GM12892 (cell line): ENCODE results near the gene SRGN. TPM values are rescaled to one million over a fixed set of nuclear protein-coding genes. Genes with fewer than 3 reads are reported as not detected.
"Not testable (repeated sequence)": the region's sequence is repeated elsewhere in the genome, so short reads cannot be mapped to it uniquely, and the experiment has no call there.

ENCODE experiments used
- DNase-seq: peaks from one replicate; pipeline ENCODE4 v3.0.0; 2011; ENCODE audit not compliant: insufficient read length
- FAIRE-seq: peaks from 2 replicates; lab custom pipeline; 2011; peaks lifted over from hg19 to GRCh38; lab: Jason Lieb, UNC
- POLR2A ChIP-seq: IDR thresholded peaks from 2 replicates; pipeline ENCODE4 v1.6.1; 2011; ENCODE audit warnings: low read depth, low read length, control low read depth
- POLR2AphosphoS5 ChIP-seq: IDR thresholded peaks from 2 replicates; pipeline ENCODE4 v1.6.1; 2011; ENCODE audit warnings: low read depth, low read length, control low read depth
- TAF1 ChIP-seq: IDR thresholded peaks from 2 replicates; pipeline ENCODE4 v1.6.1; 2011; ENCODE audit warnings: low read depth, mild to moderate bottlenecking, control low read depth, low read length, borderline replicate concordance
- polyA plus RNA-seq: library from polyadenylated mRNA; unstranded; fragments of >200 nt; gene quantifications from one replicate; pipeline ENCODE4 v1.2.1, GENCODE V29; 2012; ENCODE audit warnings: missing spikeins, inconsistent platforms; ENCODE audit not compliant: missing spikeins

SRGN gene, protein sequence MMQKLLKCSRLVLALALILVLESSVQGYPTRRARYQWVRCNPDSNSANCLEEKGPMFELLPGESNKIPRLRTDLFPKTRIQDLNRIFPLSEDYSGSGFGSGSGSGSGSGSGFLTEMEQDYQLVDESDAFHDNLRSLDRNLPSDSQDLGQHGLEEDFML
- polyA plus RNA-seq: 2,084 TPM

DNA sequence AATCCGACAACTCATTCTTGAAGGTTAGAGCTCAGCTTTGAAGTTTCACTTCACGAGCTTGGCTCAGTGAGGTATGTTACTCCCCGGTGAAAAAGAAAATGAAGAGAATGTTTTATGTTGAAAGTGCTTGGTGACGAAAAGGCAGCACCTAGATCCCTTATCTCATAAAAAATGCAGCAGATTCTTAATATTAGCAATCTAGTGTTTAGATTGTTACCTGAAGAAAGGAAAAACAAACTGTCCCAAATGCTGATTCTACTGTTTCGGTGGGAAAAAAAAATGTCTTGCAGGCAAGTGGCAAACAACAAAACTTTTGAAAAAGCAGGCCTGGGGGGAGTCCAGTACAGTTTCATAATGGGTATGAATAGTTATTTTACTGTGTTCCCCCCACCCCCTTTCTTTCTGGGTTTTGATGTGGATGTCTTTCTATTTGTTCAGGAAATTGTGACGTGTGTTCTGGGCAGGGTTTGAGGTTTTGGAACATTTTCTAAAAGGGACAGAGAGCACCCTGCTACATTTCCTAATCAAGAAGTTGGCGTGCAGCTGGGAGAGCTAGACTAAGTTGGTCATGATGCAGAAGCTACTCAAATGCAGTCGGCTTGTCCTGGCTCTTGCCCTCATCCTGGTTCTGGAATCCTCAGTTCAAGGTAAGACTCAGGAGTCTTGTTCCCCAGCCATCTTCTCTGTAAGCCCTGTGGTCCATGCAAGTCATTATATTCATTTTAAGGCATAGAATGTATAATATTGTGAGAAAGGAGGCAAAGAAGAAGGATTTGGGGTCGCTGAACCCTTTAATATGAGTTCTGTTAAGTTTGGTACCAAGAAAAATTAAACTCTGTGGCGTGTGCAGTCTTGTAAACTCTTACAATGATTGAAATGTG lies at the start of gene SRGN:
Gene SRGN, plus strand, starts transcription at position 514 of the 881 bp plus-strand sequence. Its CDS starts 55 bp downstream, at position 569.
- FAIRE-seq (peak; percentile 92), DNase-seq (peak; percentile 28)
- TF ChIP-seq POLR2A (peak; percentile 99), TAF1 (peak; percentile 94), POLR2AphosphoS5 (peak; percentile 99)

DNA sequence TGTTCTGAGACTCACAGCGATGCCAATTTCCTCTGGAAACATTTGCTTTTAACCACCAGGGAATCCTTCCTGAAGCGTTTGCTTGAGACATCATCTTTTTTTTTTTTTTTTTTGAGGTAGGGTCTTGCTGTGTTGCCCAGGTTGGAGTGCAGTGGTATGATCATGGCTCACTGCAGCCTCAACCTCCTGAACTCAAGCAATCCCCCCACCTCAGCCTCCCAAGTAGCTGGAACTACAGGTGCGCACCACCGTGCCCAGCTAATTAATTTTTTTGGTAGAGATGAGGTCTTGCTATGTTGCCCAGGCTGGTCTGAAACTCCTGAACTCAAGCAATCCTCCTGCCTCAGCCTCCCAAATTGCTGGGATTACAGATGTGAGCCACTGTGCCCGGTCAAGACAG lies 47.0 kb upstream of the SRGN start:
- FAIRE-seq, DNase-seq: not testable (repeated sequence)

GRCh38 chr10:69042417-69042816 lies 45.5 kb upstream of the SRGN start:
- TF ChIP-seq POLR2AphosphoS5 (no peak), TAF1 (no peak), POLR2A (no peak)
- FAIRE-seq (no peak), DNase-seq (no peak)

GRCh38 chr10:69042838-69043237 lies 45.1 kb upstream of the SRGN start:
- FAIRE-seq (no peak), DNase-seq (no peak)
- TF ChIP-seq POLR2AphosphoS5 (no peak), POLR2A (no peak), TAF1 (no peak)

DNA sequence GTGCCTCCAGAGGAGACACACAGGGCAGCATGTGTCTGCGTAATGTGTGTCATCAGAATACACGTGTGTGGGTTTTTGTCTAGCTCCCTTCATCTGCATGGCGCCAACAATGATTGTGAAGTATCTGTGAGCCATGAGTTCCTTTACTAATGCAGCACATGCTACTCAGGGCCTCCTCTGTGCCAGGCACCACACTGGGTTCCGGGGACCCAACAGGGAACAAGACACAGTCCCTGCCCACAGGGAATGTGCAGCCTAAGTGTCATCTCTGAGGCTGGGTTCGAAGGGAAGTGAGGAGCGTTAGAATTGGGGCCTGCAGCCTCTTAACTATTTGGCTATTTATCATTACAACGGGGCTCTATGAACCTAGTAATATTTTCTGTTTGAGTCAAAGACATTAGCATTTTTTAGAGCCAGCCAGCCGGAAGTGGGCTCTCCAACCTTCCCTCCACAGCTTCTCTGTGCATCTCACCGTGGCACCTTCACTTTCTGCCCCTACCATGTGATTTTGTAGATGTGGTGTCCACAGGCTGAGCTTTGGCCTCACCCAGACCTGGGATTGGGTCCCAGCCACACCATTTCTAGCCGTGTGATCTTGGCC lies 43.9 kb upstream of the SRGN start:
- peak; percentile 89 for FAIRE-seq
- no peak for DNase-seq

DNA sequence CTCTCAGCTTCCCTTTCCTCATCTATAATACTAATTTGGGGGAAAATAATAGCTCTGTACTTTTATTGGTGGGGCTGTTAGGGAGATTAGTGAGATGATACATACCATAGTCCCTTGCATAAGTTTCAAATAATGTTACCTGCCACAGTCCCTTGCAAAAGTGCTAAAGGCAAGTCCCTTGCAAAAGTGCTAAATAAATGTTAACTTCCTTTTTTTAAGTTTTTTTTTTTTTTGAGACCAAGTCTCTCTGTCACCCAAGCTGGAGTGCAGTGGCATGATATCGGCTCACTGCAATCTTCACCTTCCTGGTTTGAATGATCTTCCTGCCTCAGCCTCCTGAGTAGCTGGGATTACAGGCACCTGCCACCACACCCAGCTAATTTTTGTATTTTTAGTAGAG lies 43.4 kb upstream of the SRGN start:
- DNase-seq (no peak), FAIRE-seq (peak; percentile 24)
- TF ChIP-seq TAF1 (0 out of 2 replicates have a peak, but pooled peaks have one; percentile 5), POLR2A (no peak)

More for the DNA sequence above, 43.9 kb upstream of the SRGN start:
- TF ChIP-seq POLR2AphosphoS5 (0 out of 2 replicates have a peak, but pooled peaks have one; percentile 26), TAF1 (0 out of 2 replicates have a peak, but pooled peaks have one; percentile 11), POLR2A (peak; percentile 61; the same call in 1 of the 2 replicates)

DNA sequence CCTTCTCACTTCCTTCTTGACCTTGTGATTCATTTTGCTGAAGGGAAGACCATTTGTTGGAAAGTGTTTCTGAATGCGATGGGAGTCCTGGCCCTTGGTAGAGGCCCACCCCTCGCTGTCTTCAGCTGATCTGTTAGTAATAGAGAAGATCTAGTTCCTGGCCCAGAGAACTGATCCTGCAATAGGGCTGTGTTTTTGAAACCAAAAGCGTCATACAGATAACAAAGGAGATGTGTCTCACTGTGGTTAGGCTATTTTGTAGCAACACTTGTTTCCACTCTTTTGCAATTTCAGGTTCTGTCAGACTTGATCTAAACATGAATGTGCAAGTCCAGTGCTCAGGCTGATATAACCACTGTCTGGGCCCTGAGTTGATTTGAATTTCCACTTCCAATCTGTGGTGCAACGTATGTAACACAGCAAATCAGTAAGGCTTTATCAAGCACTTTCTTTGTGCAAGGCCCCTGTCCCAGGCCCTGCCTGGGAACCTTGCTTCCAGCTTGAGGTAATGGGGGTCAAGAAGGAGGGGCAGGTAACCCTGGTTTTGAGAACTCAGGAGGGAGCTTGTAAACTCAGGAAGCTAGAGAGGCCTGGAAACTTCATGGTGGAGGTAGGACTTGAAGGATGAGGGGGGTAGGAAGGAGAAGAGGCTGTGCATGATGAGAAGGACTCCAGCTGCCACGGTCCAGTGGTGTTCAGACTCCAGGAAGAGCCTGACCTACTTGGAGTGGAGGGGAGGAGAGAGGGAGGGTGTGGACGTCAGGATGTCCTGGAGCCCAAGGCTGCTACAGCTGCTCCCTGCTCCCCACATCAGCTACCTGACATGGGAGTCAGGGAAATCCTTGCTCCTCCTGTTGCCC lies 42.2 kb upstream of the SRGN start:
- FAIRE-seq: peak; percentile 96
- TF ChIP-seq POLR2AphosphoS5: 0 out of 2 replicates have a peak, but pooled peaks have one; percentile 23
- no peak for TF ChIP-seq POLR2A
- no peak for TF ChIP-seq TAF1
- DNase-seq: no peak

DNA sequence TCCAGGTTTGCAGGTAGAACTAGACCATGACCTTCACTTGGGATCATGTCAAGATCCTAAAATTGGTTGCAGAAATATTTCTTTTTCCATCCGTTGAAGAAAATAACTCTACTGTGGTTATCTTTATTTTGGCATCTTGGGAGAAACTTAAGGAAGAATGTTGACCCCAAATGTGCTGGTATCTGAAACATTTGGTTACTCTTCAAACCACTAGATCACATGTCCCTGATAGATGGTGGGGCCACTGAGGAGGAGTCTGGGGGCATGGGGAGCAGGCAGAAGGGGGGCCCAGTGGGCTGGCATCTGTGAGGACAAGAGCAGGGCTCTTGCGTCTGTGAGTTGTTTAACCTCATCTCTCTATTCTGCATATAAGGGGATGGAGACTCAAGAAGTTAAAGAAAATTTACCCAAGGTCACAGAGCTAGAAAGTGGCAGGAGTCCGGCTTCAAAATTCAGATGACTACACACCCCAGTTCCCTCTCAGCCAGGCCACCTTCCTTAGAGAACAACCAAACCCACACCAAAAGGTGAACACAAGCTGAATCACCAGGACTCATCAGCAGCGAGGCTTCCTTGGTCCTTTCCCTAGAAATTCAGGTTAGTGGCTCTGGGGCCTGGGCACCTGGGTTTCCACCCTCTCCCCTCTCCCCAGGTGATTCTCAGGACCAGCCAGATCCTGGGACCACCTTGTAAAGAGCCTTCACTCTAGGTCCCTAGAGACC lies 40.6 kb upstream of the SRGN start:
- no peak for DNase-seq
- TF ChIP-seq POLR2A: no peak
- TF ChIP-seq POLR2AphosphoS5: no peak
- no peak for TF ChIP-seq TAF1
- FAIRE-seq: no peak

DNA sequence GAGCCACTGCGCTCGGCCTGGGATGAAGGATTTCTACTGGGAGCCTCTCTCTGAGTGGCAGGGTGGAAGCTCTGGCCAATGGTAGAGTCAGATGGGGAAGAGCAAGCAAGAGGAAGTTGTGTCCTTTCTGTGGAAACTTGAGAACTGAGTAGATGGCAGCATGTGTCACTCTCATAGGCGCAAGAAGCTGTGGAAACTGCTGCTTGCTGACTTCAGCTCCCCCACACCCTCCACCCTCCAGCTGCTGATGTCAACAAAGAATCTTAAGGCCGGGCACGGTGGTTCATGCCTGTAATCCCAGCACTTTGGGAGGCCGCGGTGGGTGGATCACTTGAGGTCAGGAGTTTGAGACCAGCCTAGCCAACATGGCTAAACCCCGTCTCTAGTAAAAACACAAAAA lies 39.8 kb upstream of the SRGN start:
- DNase-seq (no peak), FAIRE-seq (no peak)

DNA sequence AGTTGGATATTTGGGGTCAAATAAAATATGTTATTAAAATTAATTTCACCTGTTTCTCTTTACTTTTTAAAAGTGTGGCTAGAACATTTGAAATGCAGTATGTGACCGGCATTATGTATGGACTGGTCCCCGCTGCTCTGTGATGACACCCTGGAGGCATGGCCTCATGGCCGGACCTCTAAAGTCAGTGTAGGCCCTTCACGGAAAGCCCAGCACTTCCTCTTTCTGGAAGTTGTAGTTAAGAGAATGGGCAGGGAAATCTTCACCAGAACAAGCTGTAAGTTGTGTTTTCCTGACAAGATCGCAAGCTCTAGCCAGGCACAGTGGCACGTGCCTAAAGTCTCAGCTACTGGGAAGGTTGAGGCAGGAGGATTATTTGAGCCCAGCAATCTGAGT lies 38.3 kb upstream of the SRGN start:
- FAIRE-seq: no peak
- TF ChIP-seq TAF1 (no peak), POLR2AphosphoS5 (no peak), POLR2A (no peak)
- no peak for DNase-seq

More for the DNA sequence above, 39.8 kb upstream of the SRGN start:
- no peak for TF ChIP-seq TAF1
- TF ChIP-seq POLR2AphosphoS5: no peak
- no peak for TF ChIP-seq POLR2A
